Hypothalamus (tissue), 51 donors: ENCODE results near the gene METAP1.
"Not testable (repeated sequence)": the region's sequence is repeated elsewhere in the genome, so short reads cannot be mapped to it uniquely, and the experiment has no call there.

Experiments
- DNase-seq, 51 donors: peaks; one replicate each; lab custom pipeline; 2025; lab: John Stamatoyannopoulos, UW

The METAP1 gene

DNA sequence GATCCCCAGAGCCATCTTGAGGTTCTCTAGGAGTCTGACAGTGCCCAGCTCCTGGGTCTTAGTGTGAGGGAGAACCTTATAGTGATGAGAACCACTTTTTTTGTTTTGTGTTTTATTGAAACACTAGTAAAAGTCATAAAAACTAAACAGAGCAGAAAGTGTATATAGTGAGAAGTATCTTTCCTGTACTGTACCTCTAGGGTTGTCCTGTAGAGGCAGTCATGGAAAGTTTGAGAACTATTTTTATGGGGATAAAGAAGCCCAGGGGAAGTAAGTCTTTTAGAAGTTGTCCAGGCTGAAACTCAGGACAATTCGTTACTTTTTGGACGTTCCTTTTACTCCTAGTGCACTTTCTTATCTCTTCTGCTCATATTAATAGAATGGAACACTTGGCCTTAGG lies 52.2 kb downstream of the METAP1 start:
- DNase-seq, result no peak

GRCh38 chr4:99052902-99053301 lies 57.4 kb downstream of the METAP1 start:
- DNase-seq, result no peak

DNA sequence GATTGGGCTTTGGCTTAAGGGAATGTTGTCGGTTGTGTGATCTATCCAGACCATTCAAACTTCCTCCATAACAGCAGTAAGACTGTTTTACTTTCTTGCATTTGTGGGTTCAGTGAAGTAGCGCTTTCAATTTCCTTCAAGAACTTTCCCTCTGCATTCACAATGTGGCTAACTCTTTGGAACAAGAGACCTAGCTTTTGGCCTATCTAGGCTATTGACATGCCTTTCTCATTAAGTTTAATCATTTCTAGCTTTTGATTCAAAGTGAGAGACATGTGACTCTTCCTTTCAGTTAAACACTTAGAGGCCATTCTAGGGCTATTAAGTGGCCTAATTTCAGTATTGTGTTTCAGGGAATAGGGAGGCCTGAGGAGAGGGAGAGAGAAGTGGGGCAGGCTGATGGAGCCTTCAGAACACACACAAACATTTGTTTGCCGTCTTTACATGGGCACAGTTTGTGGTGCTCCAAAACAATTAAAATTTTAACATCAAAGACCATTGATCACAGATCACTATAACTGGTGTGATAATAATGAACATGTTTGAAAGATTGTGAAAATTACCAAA lies 59.0 kb downstream of the METAP1 start:
- DNase-seq, result no peak

GRCh38 chr4:99058228-99058627 lies 62.7 kb downstream of the METAP1 start:
- DNase-seq, result no peak

GRCh38 chr4:99059550-99059949 lies 64.0 kb downstream of the METAP1 start:
- no peak for DNase-seq

GRCh38 chr4:99061048-99061700 lies 65.7 kb downstream of the METAP1 start:
- DNase-seq, result no peak

DNA sequence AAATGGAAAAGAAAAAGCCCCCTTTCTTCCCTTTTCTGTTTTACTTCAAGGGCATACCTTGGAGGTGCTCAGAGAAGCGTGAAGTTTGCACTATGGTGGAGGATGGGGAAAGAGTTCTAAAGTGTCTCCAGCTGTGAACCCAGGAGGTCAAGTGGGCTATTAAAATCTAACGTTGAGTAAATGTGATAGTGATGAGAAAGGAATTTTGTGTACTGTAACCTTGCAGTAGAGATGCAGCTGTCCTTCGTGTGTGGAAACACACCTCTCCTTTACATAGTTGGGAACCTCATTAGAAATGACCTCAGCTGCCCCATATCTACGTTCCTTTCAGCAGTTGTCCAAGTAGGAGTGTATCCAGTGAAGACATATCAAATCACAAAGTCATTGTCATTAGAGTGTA lies 66.6 kb downstream of the METAP1 start:
- DNase-seq, result no peak

DNA sequence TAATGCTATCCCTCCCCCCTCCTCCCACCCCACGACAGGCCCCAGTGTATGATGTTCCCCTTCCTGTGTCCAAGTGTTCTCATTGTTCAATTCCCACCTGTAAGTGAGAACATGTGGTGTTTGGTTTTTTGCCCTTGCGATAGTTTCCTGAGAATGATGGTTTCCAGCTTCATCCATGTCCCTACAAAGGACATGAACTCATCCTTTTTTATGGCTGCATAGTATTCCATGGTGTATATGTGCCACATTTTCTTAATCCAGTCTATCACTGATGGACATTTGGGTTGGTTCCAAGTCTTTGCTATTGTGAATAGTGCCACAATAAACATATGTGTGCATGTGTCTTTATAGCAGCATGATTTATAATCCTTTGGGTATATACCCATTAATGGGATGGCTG lies 70.0 kb downstream of the METAP1 start:
- not testable (repeated sequence) for DNase-seq

- DNase-seq, result no peak
Measured at GRCh38 chr4:99067617-99068016, 72.1 kb downstream of the METAP1 start.

- DNase-seq, result no peak
Measured at GRCh38 chr4:99071159-99071558, 75.6 kb downstream of the METAP1 start.

GRCh38 chr4:99074816-99075215 lies 79.3 kb downstream of the METAP1 start:
- DNase-seq, result no peak

DNA sequence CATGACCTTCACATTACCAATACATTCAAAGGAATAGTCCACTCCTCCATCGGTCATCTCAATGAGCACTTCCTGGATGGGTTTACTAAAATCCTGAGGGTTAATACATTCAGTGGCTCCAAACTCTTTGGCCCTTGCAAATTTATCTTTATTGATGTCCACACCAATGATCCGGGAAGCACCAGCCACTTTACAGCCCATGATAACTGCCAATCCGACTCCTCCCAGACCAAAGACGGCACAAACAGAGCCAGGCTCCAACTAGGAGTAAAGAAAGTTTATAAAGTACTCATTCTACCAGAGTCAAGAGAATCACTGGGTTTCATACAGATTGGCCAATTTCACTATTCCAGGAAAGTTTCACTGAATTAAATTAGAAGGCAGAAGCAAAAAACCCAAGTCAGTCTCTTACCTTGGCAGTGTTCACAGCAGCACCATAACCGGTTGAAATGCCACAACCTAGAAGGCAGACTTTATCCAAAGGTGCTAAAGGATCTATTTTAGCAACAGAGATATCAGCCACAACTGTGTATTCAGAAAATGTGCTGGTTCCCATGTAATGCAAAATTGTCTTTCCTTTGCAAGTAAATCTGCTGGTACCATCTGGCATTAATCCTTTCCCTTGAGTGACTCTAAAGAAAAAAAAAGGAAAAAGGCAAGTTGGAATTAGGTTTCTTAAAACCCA lies 80.9 kb downstream of the METAP1 start:
- DNase-seq, result no peak

DNA sequence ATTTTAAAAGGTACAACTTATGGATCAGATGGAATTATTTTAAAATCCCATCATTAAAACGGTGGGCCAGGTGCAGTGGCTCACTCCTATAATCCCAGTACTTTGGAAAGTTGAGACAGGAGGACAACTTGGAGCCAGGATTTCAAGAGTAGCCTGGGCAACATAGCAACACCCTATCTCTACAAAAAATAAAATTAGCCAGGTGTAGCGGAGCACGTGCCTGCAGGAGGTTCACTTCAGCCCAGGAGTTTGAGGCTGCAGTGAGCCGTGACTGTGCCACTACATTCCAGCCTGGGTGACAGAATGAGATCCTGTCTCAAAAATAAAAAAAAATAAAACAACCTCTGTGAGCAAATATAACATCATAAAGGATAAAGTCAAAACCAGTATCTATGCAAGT lies 81.7 kb downstream of the METAP1 start:
- DNase-seq, result no peak

- no peak for DNase-seq
Measured at GRCh38 chr4:99078336-99078735, 82.8 kb downstream of the METAP1 start.

- no peak for DNase-seq
Measured at GRCh38 chr4:99078931-99079624, 83.6 kb downstream of the METAP1 start.

GRCh38 chr4:99079625-99080295 lies 84.2 kb downstream of the METAP1 start:
- no peak for DNase-seq

DNA sequence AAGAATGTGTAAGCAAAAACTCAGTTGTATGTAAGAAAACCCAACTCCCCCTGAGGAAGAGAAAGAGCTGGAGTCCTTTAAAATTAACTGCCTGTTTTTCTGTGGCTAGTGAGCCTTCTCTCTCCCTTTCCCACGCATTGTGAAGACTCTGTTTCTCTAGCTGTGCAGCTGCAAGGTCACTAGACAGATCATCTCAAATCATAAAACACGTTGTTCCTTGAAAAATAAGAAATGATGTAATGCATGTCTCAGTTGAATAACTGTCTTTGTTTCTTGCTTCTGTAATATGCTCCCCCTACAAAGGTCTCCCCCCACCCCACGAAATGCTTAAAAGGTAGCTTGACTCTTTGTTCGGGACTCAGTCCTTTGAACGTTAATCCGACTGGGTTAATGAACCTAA lies 85.3 kb downstream of the METAP1 start:
- DNase-seq, result not testable (repeated sequence)

GRCh38 chr4:99082192-99082591 lies 86.7 kb downstream of the METAP1 start:
- no peak for DNase-seq

DNA sequence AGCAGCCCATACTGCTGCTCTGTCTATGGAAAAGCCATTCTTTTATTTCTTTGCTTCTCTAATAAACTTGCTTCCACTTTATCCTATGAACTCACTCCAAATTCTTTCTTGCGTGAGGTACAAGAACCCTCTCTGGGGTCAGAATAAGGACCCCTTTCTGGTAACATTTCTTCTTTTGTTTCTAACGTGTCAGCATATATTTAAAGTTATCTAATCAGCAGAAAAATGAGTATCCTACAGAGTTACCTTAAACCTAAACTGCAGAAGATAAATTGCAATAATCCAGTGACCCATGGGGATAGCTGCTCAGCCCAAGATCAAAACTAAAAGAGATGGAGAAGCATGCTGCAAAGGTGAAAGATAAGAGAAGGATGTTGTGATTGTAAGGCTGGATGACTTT lies 89.1 kb downstream of the METAP1 start:
- no peak for DNase-seq

DNA sequence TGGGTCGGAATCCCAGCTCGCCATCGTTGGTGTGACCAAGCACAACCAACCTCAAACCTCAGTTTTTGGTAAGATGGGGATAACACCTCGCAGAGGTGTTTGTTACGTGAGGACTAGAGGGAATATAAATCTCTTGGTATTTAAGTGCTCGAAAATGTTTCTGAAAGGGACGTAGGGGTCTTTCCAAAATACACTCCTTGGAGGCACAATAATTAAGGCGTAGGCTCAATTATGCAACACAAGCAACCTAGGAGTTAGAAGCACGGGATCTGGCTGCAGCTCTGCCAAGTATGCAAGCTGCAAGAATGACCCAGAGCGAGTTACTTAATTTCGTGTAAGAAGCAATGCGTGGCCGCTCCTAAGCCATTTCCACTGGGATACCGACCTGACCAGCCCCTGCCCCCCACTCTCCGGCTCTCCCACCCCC lies 92.5 kb downstream of the METAP1 start:
- DNase-seq, result peak in 30 of 51 donors; percentile 1 to 85 (median 44)
